ENCODE data around the gene ANO6.

ANO6 gene

DNA sequence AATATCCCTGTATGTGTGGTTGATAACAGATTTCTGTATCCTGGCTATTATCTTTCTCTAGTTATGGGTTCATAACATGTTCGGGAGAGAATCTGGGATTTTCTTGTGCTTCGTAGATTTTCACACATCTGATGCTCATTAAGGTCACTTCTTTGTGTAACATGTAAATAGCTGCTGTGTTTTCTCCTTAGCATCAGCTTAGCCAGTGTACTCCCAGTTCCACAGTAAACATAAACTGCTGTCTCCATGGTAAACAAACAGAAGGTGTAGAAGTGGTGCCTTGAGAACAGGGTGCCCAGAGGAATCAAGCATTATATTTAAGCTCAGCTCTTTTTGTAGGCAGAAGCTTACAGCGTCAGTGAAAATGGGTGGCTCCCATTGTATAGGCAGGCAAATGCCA is 88.0 kb downstream of the ANO6 start:
- in situ Hi-C loops (cut with MboI; ENCODE audit: low pct_unique_long_range_greater_than_20kb, low sequenced_read_pairs, unreplicated experiment), result no loop called here
- no peak for DNase-seq (ENCODE audit: low spot score)
- TF ChIP-seq, protein P1, sequence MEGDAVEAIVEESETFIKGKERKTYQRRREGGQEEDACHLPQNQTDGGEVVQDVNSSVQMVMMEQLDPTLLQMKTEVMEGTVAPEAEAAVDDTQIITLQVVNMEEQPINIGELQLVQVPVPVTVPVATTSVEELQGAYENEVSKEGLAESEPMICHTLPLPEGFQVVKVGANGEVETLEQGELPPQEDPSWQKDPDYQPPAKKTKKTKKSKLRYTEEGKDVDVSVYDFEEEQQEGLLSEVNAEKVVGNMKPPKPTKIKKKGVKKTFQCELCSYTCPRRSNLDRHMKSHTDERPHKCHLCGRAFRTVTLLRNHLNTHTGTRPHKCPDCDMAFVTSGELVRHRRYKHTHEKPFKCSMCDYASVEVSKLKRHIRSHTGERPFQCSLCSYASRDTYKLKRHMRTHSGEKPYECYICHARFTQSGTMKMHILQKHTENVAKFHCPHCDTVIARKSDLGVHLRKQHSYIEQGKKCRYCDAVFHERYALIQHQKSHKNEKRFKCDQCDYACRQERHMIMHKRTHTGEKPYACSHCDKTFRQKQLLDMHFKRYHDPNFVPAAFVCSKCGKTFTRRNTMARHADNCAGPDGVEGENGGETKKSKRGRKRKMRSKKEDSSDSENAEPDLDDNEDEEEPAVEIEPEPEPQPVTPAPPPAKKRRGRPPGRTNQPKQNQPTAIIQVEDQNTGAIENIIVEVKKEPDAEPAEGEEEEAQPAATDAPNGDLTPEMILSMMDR (IDR thresholded peaks at IDR 0.05; ENCODE audit: extremely low read depth, insufficient read depth, missing control alignments), result no peak

DNA sequence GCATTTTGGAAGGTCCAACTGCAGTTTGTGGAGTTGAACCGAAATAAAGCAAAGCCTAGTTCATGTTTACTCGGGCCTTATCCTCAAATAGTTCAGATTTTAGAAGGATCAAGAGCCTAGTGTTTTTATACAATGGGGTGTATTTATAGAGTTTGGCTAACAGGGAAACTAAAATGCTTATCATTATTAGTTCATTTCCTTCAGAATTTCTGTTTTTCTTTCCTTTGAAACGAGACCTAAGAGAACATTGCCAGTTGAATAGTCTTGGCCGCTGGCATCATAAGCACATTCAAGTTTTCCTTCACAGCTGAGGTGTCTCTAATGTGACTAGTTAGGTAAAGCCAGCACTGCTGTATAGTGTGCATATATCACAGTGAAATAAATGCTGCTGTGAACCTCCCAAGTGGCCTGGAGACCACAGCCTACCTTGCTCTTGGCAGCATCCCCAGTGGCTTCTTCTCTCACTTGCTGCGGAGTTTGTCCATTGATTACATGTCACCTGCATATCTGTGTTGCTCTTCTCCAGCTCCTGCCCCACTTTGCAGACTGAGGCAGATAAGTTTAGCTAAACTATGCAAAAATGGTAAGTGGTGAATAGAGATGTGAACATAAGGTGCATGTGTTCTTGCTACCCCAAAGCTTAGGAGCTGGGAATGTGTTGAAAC is 88.8 kb downstream of the ANO6 start:
- in situ Hi-C loops (cut with MboI; ENCODE audit: low pct_unique_long_range_greater_than_20kb, low sequenced_read_pairs, unreplicated experiment), result no loop called here
- TF ChIP-seq, protein P1 (IDR thresholded peaks at IDR 0.05; ENCODE audit: extremely low read depth, insufficient read depth, missing control alignments), result no peak
- no peak for DNase-seq (ENCODE audit: low spot score)

DNA sequence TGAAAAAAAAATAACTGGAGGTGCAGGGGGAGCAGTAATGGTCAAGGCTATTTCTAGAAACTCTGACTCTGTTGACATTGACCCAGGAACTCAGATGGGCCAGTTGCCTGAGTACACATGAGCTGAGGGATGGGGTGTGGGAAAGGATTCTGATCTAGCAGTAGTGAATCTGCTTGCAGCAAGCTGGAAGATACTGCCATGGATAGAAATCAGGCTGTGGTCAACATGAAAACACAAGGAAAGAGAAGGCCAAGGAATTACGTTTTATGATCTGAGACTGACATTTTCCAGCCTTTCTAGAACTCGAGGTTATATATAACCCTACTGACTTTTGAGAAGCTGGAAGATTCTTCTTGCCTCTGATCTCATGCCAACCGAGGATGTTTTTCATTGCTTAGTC is 90.0 kb downstream of the ANO6 start:
- in situ Hi-C loops (cut with MboI; ENCODE audit: low pct_unique_long_range_greater_than_20kb, low sequenced_read_pairs, unreplicated experiment), result no loop called here
- TF ChIP-seq, protein P1 (IDR thresholded peaks at IDR 0.05; ENCODE audit: extremely low read depth, insufficient read depth, missing control alignments), result no peak
- no peak for DNase-seq (ENCODE audit: low spot score)

DNA sequence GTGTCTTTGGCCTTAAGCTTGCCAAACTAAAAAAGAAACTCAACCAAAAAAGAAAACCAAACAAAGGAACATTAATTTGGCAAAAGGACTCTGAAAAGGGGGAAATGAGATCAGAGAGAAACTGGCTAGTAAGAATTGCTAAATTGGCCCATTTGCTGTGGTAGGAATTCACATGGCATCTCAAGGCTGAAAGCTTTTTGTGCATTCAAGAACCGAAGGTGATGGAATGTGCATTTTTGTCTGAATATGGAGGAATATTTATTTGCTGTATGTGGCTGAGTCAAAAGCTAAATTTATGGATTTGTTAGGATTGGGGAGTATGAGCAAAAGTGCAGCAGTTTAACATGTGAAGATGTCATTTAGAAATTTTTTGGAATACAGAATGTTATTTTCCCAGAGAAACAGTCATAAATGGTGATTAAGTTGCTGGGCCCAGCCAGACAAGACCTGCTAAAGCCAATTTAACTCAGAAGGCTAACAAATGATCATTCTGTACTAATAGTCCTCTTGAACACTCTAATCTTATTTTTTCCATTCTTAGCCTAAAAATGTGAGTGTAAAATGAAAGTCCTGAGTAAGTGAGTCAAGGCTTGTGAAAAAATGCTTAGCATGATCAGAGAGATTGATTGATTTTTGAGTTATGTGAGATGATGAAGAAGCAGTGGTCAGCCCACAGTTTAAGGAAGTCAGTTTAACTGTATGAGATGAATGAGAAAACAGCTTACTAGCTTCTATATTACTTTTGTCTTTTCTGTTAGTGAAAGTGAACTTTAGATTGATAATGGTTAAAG is 94.1 kb downstream of the ANO6 start:
- TF ChIP-seq, protein P1 (IDR thresholded peaks at IDR 0.05; ENCODE audit: extremely low read depth, insufficient read depth, missing control alignments), result no peak
- in situ Hi-C loops (cut with MboI; ENCODE audit: low pct_unique_long_range_greater_than_20kb, low sequenced_read_pairs, unreplicated experiment), result no loop called here
- no peak for DNase-seq (ENCODE audit: low spot score)

DNA sequence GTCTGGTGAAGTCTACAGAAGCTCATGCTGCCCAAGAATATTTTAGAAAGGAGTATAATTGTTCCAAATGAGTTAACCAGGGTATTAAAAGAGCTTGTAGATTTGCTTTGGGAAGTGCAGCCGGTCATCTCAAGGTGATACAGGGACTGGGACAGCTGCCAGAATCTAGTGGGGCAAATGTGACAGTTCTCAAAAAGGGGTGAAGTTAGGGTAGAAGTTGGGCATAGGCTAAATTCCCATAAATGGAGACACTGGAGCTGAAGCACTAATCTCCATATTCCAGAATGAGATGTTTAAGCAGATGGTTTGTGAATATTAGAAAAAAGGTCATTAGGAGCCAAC is 94.7 kb downstream of the ANO6 start:
- no peak for DNase-seq (ENCODE audit: low spot score)
- in situ Hi-C loops (cut with MboI; ENCODE audit: low pct_unique_long_range_greater_than_20kb, low sequenced_read_pairs, unreplicated experiment), result no loop called here
- TF ChIP-seq, protein P1 (IDR thresholded peaks at IDR 0.05; ENCODE audit: extremely low read depth, insufficient read depth, missing control alignments), result no peak

DNA sequence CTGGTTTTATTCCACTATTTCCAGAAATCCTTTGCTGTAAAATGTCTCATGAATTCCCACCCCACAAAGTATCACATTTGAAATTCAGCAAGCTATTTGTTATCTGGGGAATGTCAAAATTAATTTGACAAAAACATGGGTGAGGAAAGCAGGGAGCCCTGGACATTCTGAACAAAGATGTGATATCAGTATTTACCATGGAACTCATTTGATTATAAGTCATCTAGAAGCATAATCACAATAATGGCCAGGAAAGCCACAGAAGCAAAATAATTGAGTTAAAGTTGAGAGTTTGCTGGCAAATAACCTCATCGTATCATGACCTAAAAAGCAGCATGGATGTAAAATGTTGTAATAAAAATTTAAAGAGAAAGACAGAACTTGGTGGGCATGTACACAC is 96.1 kb downstream of the ANO6 start:
- in situ Hi-C loops (cut with MboI; ENCODE audit: low pct_unique_long_range_greater_than_20kb, low sequenced_read_pairs, unreplicated experiment), result no loop called here
- TF ChIP-seq, protein P1 (IDR thresholded peaks at IDR 0.05; ENCODE audit: extremely low read depth, insufficient read depth, missing control alignments), result no peak

More for the DNA sequence above, 96.1 kb downstream of the ANO6 start:
- no peak for DNase-seq (ENCODE audit: low spot score)

Data from GM13977 (cell line).